KMS-11 (cell line): ENCODE measurements around the gene C1QL2.

Experiments used
- H2AFZ ChIP-seq: fragments of 200-600 bp; sonication (generic); 2 replicates; pipeline ENCODE4 v1.6.1; 2016; ENCODE audit warnings: antibody characterized with exemption, mixed run types, low read depth
- H3K27ac ChIP-seq: fragments of 200-600 bp; sonication (generic); 2 replicates; pipeline ENCODE4 v1.6.1; 2016; ENCODE audit warnings: mild to moderate bottlenecking, mixed run types
- H3K27me3 ChIP-seq: fragments of 200-600 bp; sonication (generic); 2 replicates; pipeline ENCODE4 v1.6.1; 2017; ENCODE audit warnings: mild to moderate bottlenecking, low read depth, mixed run types, moderate library complexity; ENCODE audit not compliant: insufficient read depth
- H3K36me3 ChIP-seq: fragments of 200-600 bp; sonication (generic); 2 replicates; pipeline ENCODE4 v1.6.1; 2017; ENCODE audit warnings: mild to moderate bottlenecking, mixed run types; ENCODE audit not compliant: insufficient read depth
- H3K4me1 ChIP-seq: fragments of 200-600 bp; sonication (generic); 2 replicates; pipeline ENCODE4 v1.6.1; 2016; ENCODE audit warnings: mild to moderate bottlenecking, low read depth, mixed run types; ENCODE audit not compliant: poor library complexity, severe bottlenecking
- H3K4me2 ChIP-seq: fragments of 200-600 bp; sonication (generic); 2 replicates; pipeline ENCODE4 v1.7.0; 2016; ENCODE audit warnings: mild to moderate bottlenecking, mixed run types
- H3K4me3 ChIP-seq: fragments of 200-600 bp; sonication (generic); IDR thresholded peaks from 2 replicates; pipeline ENCODE4 v1.6.1; 2017; ENCODE audit warnings: low read depth, low read length, mixed read lengths; ENCODE audit not compliant: insufficient read depth
- H3K79me2 ChIP-seq: fragments of 200-600 bp; sonication (generic); 2 replicates; pipeline ENCODE4 v1.6.1; 2016; ENCODE audit warnings: low read depth, mixed run types; ENCODE audit not compliant: insufficient read depth
- H3K9ac ChIP-seq: fragments of 200-600 bp; sonication (generic); 2 replicates; pipeline ENCODE4 v1.6.1; 2016; ENCODE audit warnings: mild to moderate bottlenecking, mixed run types
- H4K20me1 ChIP-seq: fragments of 200-600 bp; sonication (generic); 2 replicates; pipeline ENCODE4 v1.6.1; 2016; ENCODE audit warnings: mild to moderate bottlenecking, mixed run types; ENCODE audit not compliant: insufficient read depth
- CTCF ChIP-seq: fragments of 200-600 bp; sonication (generic); conservative IDR thresholded peaks from 2 replicates; pipeline ENCODE4 v1.6.1; 2017; ENCODE audit warnings: low read depth, mild to moderate bottlenecking, antibody characterized with exemption, low read length, moderate library complexity, mixed read lengths

The C1QL2 gene

GRCh38 chr2:119113489-119113770 is 45.1 kb downstream of the C1QL2 start:
- no peak for TF ChIP-seq CTCF
- no peak overlapping the region for H3K4me2 ChIP-seq
- H3K4me1 ChIP-seq: no peaks in the 10 kb centered on the region
- no peak overlapping the region for H3K4me3 ChIP-seq
- no peak overlapping the region for H3K27ac ChIP-seq
- H2AFZ ChIP-seq: no peak overlapping the region
- H3K79me2 ChIP-seq: no peaks in the 10 kb centered on the region
- no peaks in the 10 kb centered on the region for H4K20me1 ChIP-seq
- H3K27me3 ChIP-seq: no peaks in the 10 kb centered on the region
- no peaks in the 10 kb centered on the region for H3K36me3 ChIP-seq
- H3K9ac ChIP-seq: no peak overlapping the region

- no peak overlapping the region for H2AFZ ChIP-seq
- H3K27me3 ChIP-seq: no peaks in the 10 kb centered on the region
- H3K4me2 ChIP-seq: no peak overlapping the region
- H3K27ac ChIP-seq: no peak overlapping the region
- H3K79me2 ChIP-seq: no peaks in the 10 kb centered on the region
- H3K4me1 ChIP-seq: no peaks in the 10 kb centered on the region
- H3K36me3 ChIP-seq: no peaks in the 10 kb centered on the region
- no peak overlapping the region for H3K4me3 ChIP-seq
- H4K20me1 ChIP-seq: no peaks in the 10 kb centered on the region
- no peak overlapping the region for H3K9ac ChIP-seq
- TF ChIP-seq CTCF: no peak
These were observed 45.6 kb downstream of the C1QL2 start for GRCh38 chr2:119112770-119113488.

- no peak for TF ChIP-seq CTCF
- Histone ChIP-seq H3K4me3 (no peak overlapping the region), H3K4me1 (no peaks in the 10 kb centered on the region), H3K79me2 (no peaks in the 10 kb centered on the region), H3K36me3 (no peaks in the 10 kb centered on the region), H3K4me2 (no peak overlapping the region), H2AFZ (no peak overlapping the region), H3K27me3 (no peaks in the 10 kb centered on the region), H3K9ac (no peak overlapping the region), H3K27ac (no peak overlapping the region), H4K20me1 (no peaks in the 10 kb centered on the region)
These were observed 46.3 kb downstream of the C1QL2 start for GRCh38 chr2:119112230-119112629.

GRCh38 chr2:119111115-119111975 is 47.2 kb downstream of the C1QL2 start:
- Histone ChIP-seq H4K20me1 (no peaks in the 10 kb centered on the region), H3K4me1 (no peaks in the 10 kb centered on the region), H2AFZ (no peak overlapping the region), H3K36me3 (no peaks in the 10 kb centered on the region), H3K79me2 (no peaks in the 10 kb centered on the region), H3K27me3 (no peaks in the 10 kb centered on the region), H3K4me2 (no peak overlapping the region), H3K9ac (no peak overlapping the region), H3K27ac (no peak overlapping the region), H3K4me3 (no peak overlapping the region)
- TF ChIP-seq CTCF: no peak
